ENCODE measurements around the gene PKIG. TPM values are rescaled to one million over a fixed set of nuclear protein-coding genes. Genes with fewer than 3 reads are reported as not detected.

Gene PKIG
- total RNA-seq, 1 donor from 2014 or later = 181 TPM

- no peak for TF ChIP-seq CTCF (IDR thresholded peaks at IDR 0.05)
- ChIA-PET POLR2A (interaction anchor here (0.7 to 2.4 kb wide), 14 partner anchors 8 to 395 kb away, joined by 3 to 20 read pairs (median 6); partner anchors contain the start of genes ADA and SERINC3), CTCF (interaction anchor here (1.0 to 2.7 kb wide), 3 partner anchors 15 to 27 kb away, joined by 7 to 9 read pairs (median 8); no protein-coding TSS in a partner anchor)
- no peak for ATAC-seq (ENCODE audit: low read depth)
- peaks cover 47% of the 10 kb centered on the region for H3K36me3 Mint-ChIP-seq (ENCODE audit: low read depth)
- intact Hi-C loops (cut with micrococcal nuclease) = loop anchor here (5.0 kb wide), 1 partner anchor 304 kb away; the partner anchor contains the start of gene YWHAB
- H3K27me3 Mint-ChIP-seq = no peaks in the 10 kb centered on the region
- H3K27ac Mint-ChIP-seq = peak overlapping the region; percentile 96
- no peaks in the 10 kb centered on the region for H3K9me3 Mint-ChIP-seq
- H3K4me1 Mint-ChIP-seq = peaks cover 83% of the 10 kb centered on the region
- no peak for DNase-seq
- peak overlapping the region; percentile 94 for H3K4me3 Mint-ChIP-seq
Observed at GRCh38 chr20:44583157-44583556, 778 bp downstream of the PKIG start.

- Mint-ChIP-seq H3K4me3 (peak overlapping the region; percentile 94), H3K27ac (peak overlapping the region; percentile 96), H3K4me1 (peaks cover 90% of the 10 kb centered on the region), H3K9me3 (no peaks in the 10 kb centered on the region), H3K27me3 (no peaks in the 10 kb centered on the region), H3K36me3 (ENCODE audit: low read depth) (peaks cover 57% of the 10 kb centered on the region)
- POLR2A ChIA-PET = interaction anchor here (0.6 to 5.3 kb wide), 7 partner anchors 8 to 468 kb away, joined by 3 to 154 read pairs (median 8); partner anchors contain the start of gene ADA
- CTCF ChIA-PET = interaction anchor here (1.0 to 5.0 kb wide), 3 partner anchors 8 to 26 kb away, joined by 7 to 46 read pairs (median 14); no protein-coding TSS in a partner anchor
- TF ChIP-seq CTCF (IDR thresholded peaks at IDR 0.05) = no peak
- ATAC-seq (ENCODE audit: low read depth) = peak; percentile 22
- intact Hi-C loops (cut with micrococcal nuclease) = loop anchor here (2.0 to 5.0 kb wide), 2 partner anchors 303 to 383 kb away; partner anchors contain the start of genes STK4 and YWHAB
- DNase-seq = no peak
Observed at GRCh38 chr20:44584162-44584561, 1.8 kb downstream of the PKIG start.

GRCh38 chr20:44585057-44585963 is 2.9 kb downstream of the PKIG start:
- no peak for DNase-seq
- ChIA-PET POLR2A (interaction anchor here (0.5 to 5.3 kb wide), 13 partner anchors 8 to 1127 kb away, joined by 3 to 154 read pairs (median 14); partner anchors contain the start of genes ADA, SERINC3 and STK4), CTCF (interaction anchor here (0.9 to 5.0 kb wide), 6 partner anchors 9 to 851 kb away, joined by 3 to 46 read pairs (median 15); no protein-coding TSS in a partner anchor)
- TF ChIP-seq CTCF (IDR thresholded peaks at IDR 0.05) = no peak
- peak; percentile 4 for ATAC-seq (ENCODE audit: low read depth)
- H3K9me3 Mint-ChIP-seq = no peaks in the 10 kb centered on the region
- no peaks in the 10 kb centered on the region for H3K27me3 Mint-ChIP-seq
- H3K27ac Mint-ChIP-seq = peak overlapping the region; percentile 96
- peak overlapping the region; percentile 94 for H3K4me3 Mint-ChIP-seq
- H3K36me3 Mint-ChIP-seq (ENCODE audit: low read depth) = peaks cover 66% of the 10 kb centered on the region
- intact Hi-C loops (cut with micrococcal nuclease) = loop anchor here (2.0 to 5.0 kb wide), 2 partner anchors 381 to 903 kb away; partner anchors contain the start of gene STK4
- H3K4me1 Mint-ChIP-seq = peaks cover 89% of the 10 kb centered on the region

GRCh38 chr20:44586289-44586911 is 4.0 kb downstream of the PKIG start:
- H3K4me1 Mint-ChIP-seq = peaks cover 89% of the 10 kb centered on the region
- ATAC-seq (ENCODE audit: low read depth) = peak; percentile 77
- CTCF ChIA-PET = interaction anchor here (0.7 to 5.0 kb wide), 6 partner anchors 9 to 850 kb away, joined by 3 to 46 read pairs (median 15); no protein-coding TSS in a partner anchor

More at GRCh38 chr20:44586289-44586911, 4.0 kb downstream of the PKIG start:
- peak overlapping the region; percentile 94 for H3K4me3 Mint-ChIP-seq
- intact Hi-C loops (cut with micrococcal nuclease) = loop anchor here (1.0 to 5.0 kb wide), 9 partner anchors 8 to 904 kb away; partner anchors contain the start of genes ADA, OSER1 and SERINC3
- peak overlapping the region; percentile 96 for H3K27ac Mint-ChIP-seq
- no peak for TF ChIP-seq CTCF (IDR thresholded peaks at IDR 0.05)
- no peaks in the 10 kb centered on the region for H3K9me3 Mint-ChIP-seq
- H3K27me3 Mint-ChIP-seq = no peaks in the 10 kb centered on the region
- POLR2A ChIA-PET = interaction anchor here (0.5 to 5.3 kb wide), 14 partner anchors 9 to 1128 kb away, joined by 3 to 154 read pairs (median 14); partner anchors contain the start of genes ADA, SERINC3, STK4 and TTPAL
- peak; percentile 62 for DNase-seq
- peaks cover 77% of the 10 kb centered on the region for H3K36me3 Mint-ChIP-seq (ENCODE audit: low read depth)

Data from activated B cell treated with CpG ODN at 0.5 μM for 24 hours (primary cell).